Measurements from ENCODE around the gene TMEM87B. TPM values are rescaled to one million over a fixed set of nuclear protein-coding genes. Genes with fewer than 3 reads are reported as not detected.

TMEM87B gene
- total and polyA plus RNA-seq, 11 donors = 3.1 to 18.5 (median 7.9) TPM

GRCh38 chr2:112160283-112161250 is 105.5 kb downstream of the TMEM87B start:
- DNase-seq (no peak), ATAC-seq (no peak)
- 80 to 86% (median 82%) methylated on average over 51 to 52 of the region's 52 CpGs for WGBS, 4 donors
- H3K9me3 ChIP-seq = no peaks in the 10 kb centered on the region
- peaks cover 0 to 6% (median 0%) of the 10 kb centered on the region in 12 donors for H3K4me1 ChIP-seq
- TF ChIP-seq, protein P1, sequence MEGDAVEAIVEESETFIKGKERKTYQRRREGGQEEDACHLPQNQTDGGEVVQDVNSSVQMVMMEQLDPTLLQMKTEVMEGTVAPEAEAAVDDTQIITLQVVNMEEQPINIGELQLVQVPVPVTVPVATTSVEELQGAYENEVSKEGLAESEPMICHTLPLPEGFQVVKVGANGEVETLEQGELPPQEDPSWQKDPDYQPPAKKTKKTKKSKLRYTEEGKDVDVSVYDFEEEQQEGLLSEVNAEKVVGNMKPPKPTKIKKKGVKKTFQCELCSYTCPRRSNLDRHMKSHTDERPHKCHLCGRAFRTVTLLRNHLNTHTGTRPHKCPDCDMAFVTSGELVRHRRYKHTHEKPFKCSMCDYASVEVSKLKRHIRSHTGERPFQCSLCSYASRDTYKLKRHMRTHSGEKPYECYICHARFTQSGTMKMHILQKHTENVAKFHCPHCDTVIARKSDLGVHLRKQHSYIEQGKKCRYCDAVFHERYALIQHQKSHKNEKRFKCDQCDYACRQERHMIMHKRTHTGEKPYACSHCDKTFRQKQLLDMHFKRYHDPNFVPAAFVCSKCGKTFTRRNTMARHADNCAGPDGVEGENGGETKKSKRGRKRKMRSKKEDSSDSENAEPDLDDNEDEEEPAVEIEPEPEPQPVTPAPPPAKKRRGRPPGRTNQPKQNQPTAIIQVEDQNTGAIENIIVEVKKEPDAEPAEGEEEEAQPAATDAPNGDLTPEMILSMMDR (IDR thresholded peaks at IDR 0.05) = no peak
- no peak for TF ChIP-seq POLR2A (IDR thresholded peaks at IDR 0.05)
- H3K27me3 ChIP-seq = no peaks in the 10 kb centered on the region
- no peaks in the 10 kb centered on the region for H3K36me3 ChIP-seq
- H3K27ac ChIP-seq = no peak overlapping the region
- no peak overlapping the region for H3K4me3 ChIP-seq
- intact Hi-C loops (cut with DNase I) = no loop called here

- Histone ChIP-seq H3K4me3 (no peak overlapping the region), H3K27me3 (no peaks in the 10 kb centered on the region), H3K27ac (no peak overlapping the region), H3K4me1 (no peaks in the 10 kb centered on the region), H3K36me3 (no peaks in the 10 kb centered on the region), H3K9me3 (no peaks in the 10 kb centered on the region)
- ATAC-seq = no peak
- DNase-seq = no peak
- intact Hi-C loops (cut with DNase I) = no loop called here
- whole genome bisulfite sequencing, 4 donors = 90 to 94% (median 93%) methylated on average over 9 of the region's 9 CpGs
- TF ChIP-seq, protein P1 (IDR thresholded peaks at IDR 0.05) = no peak
- TF ChIP-seq POLR2A (IDR thresholded peaks at IDR 0.05) = no peak
Measured at GRCh38 chr2:112161431-112162145, 106.5 kb downstream of the TMEM87B start.

DNA sequence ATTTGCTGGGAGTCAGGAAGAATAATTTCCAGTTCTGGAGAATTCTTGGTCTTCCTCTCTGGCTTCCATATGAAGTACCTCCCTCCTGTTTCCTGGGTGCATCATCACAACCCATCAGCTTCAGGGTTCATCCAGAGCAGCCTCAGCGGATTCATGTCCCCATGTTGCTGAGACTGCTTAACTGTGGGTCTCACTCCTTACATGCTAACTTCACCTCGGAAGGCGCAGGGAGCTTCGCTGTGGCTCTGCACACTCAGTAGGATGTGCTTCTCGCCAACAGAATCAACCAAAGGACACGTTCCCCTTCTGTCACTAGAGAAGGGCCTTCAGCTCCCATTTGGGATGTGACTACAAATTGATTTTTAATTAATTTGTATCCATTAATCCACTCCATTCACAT is 107.3 kb downstream of the TMEM87B start:
- Histone ChIP-seq H3K27ac (no peak overlapping the region), H3K9me3 (no peaks in the 10 kb centered on the region), H3K27me3 (no peaks in the 10 kb centered on the region), H3K4me3 (no peak overlapping the region), H3K36me3 (no peaks in the 10 kb centered on the region), H3K4me1 (no peaks in the 10 kb centered on the region)
- intact Hi-C loops (cut with DNase I) = no loop called here
- ATAC-seq (no peak), DNase-seq (no peak)
- TF ChIP-seq, protein P1 (IDR thresholded peaks at IDR 0.05) = no peak
- TF ChIP-seq POLR2A (IDR thresholded peaks at IDR 0.05) = no peak
- 93 to 97% (median 96%) methylated on average over 6 of the region's 6 CpGs for WGBS, 4 donors

DNA sequence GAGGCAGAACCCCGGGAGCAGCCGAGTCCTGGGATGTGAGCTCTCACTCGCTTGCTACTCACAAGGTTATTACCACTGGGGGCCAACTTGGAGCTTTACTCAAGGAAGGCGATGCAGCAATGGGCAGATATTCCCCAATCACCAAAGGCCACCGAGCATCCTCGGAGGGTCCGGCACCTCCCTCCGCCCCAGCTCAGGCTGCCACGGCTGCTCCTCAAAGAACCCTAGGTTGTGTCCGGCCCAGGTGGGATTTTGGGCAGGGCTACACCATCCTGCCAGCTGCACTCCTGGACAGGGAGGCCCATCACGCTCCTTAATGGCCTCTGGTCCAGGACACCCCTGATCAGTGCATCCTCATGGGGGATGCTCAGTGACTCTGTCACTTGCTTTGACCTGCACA is 107.9 kb downstream of the TMEM87B start:
- ATAC-seq (no peak), DNase-seq (no peak)
- no peak for TF ChIP-seq POLR2A (IDR thresholded peaks at IDR 0.05)
- TF ChIP-seq, protein P1 (IDR thresholded peaks at IDR 0.05) = no peak
- H3K27ac ChIP-seq = no peak overlapping the region
- no peaks in the 10 kb centered on the region for H3K27me3 ChIP-seq
- H3K4me3 ChIP-seq = no peak overlapping the region
- H3K9me3 ChIP-seq = no peaks in the 10 kb centered on the region
- no peaks in the 10 kb centered on the region for H3K36me3 ChIP-seq
- 93 to 96% (median 94%) methylated on average over 10 to 11 of the region's 11 CpGs for WGBS, 4 donors
- no peaks in the 10 kb centered on the region for H3K4me1 ChIP-seq
- intact Hi-C loops (cut with DNase I) = no loop called here

All from heart left ventricle (tissue), 16 donors.